Gastroesophageal sphincter (tissue), 4 donors: Measurements from ENCODE around the gene ZNF512. TPM values are rescaled to one million over a fixed set of nuclear protein-coding genes. Genes with fewer than 3 reads are reported as not detected.

ENCODE experiments used
- ATAC-seq: fragments of 150-250 bp; one replicate; pipeline ENCODE4 v1.9.1; 2016; ENCODE audit warnings: mild to moderate bottlenecking, moderate library complexity
- H3K27ac ChIP-seq, 4 donors: fragments of 200-600 bp; sonication (generic) in 3 of 4; 1 replicate in 3 of 4; 2 replicates in 1 of 4; pipeline ENCODE4 v1.5.1; 2016 to 2019
- H3K27me3 ChIP-seq: fragments of 200-600 bp; sonication (generic); one replicate; pipeline ENCODE4 v1.5.1; 2019
- H3K36me3 ChIP-seq, 2 donors: fragments of 200-600 bp; sonication (generic); one replicate each; pipeline ENCODE4 v1.5.1; 2019; ENCODE audit warnings: control low read depth in 1 of 2
- H3K4me1 ChIP-seq, 3 donors: fragments of 200-600 bp; sonication (generic); 1 replicate in 2 of 3; 2 replicates in 1 of 3; pipeline ENCODE4 v1.5.1; 2016 to 2019; ENCODE audit warnings: control low read depth in 2 of 3
- H3K4me3 ChIP-seq, 2 donors: fragments of 200-600 bp; sonication (generic); one replicate each; pipeline ENCODE4 v1.5.1; 2019; ENCODE audit warnings: mild to moderate bottlenecking in 1 of 2, moderate library complexity in 1 of 2
- H3K9me3 ChIP-seq, 3 donors: fragments of 200-600 bp; sonication (generic); one replicate each; pipeline ENCODE4 v1.5.1; 2017 to 2019; ENCODE audit warnings: control low read depth in 2 of 3
- CTCF ChIP-seq, 4 experiments: fragments of 200-600 bp in 2 of 4; fragments of 450-650 bp in 2 of 4; sonication (generic) in 1 of 4; IDR thresholded peaks; one replicate each; pipeline ENCODE4 v1.5.1; 2017 to 2019; ENCODE audit warnings: antibody characterized with exemption in 4 of 4, mild to moderate bottlenecking in 2 of 4, moderate library complexity in 2 of 4
- EP300 ChIP-seq: sonication (generic); formaldehyde crosslinking; IDR thresholded peaks from one replicate; pipeline ENCODE4 v1.6.1; 2017; ENCODE audit warnings: antibody characterized with exemption, mild to moderate bottlenecking
- POLR2A ChIP-seq, 2 donors: fragments of 450-650 bp; IDR thresholded peaks; one replicate each; pipeline ENCODE4 v1.6.1; 2017; ENCODE audit warnings: antibody characterized with exemption in 2 of 2, mild to moderate bottlenecking in 2 of 2, moderate library complexity in 1 of 2
- POLR2AphosphoS5 ChIP-seq: sonication (generic); formaldehyde crosslinking; IDR thresholded peaks from one replicate; pipeline ENCODE4 v1.6.1; 2017; ENCODE audit warnings: antibody characterized with exemption
- WGBS, 2 donors: methylation state at CpG; one replicate each; pipeline ENCODE4 v1.1.5; 2018; ENCODE audit warnings: low coverage in 1 of 2; 5-methylcytosine and 5-hydroxymethylcytosine counted together
- small RNA-seq, 4 donors: library from RNA; depleted of rRNA; stranded (forward); fragments of <200 nt; gene quantifications; one replicate each; pipeline ENCODE3, GENCODE V24; 2016
- total RNA-seq, 4 donors: library from RNA; depleted of rRNA; stranded (reverse); fragments of >200 nt; gene quantifications; one replicate each; pipeline ENCODE4 v1.1.0, GENCODE V29; 2016

ZNF512 gene
- total RNA-seq, 4 donors from 2014 or later: 32.3 to 52.1 (median 44.4) TPM

GRCh38 chr2:27664622-27665363 lies 82.0 kb downstream of the ZNF512 start:
- H3K27me3 ChIP-seq: no peaks in the 10 kb centered on the region
- no peak for ATAC-seq
- TF ChIP-seq CTCF (IDR thresholded peaks at IDR 0.05) (no peak), EP300 (no peak), POLR2AphosphoS5 (no peak), POLR2A (IDR thresholded peaks at IDR 0.05) (no peak)
- peaks cover 4 to 44% (median 11%) of the 10 kb centered on the region in 3 donors for H3K4me1 ChIP-seq
- WGBS, 2 donors: 67 to 93% methylated on average over 3 to 5 of the region's 16 CpGs
- no peaks in the 10 kb centered on the region for H3K9me3 ChIP-seq
- H3K36me3 ChIP-seq: peaks cover 6 to 56% of the 10 kb centered on the region in 2 donors
- peak overlapping the region in 1 of 4 donors; percentile 83 for H3K27ac ChIP-seq
- peak overlapping the region; percentile 88 to 91 for H3K4me3 ChIP-seq

GRCh38 chr2:27667446-27667845 lies 84.6 kb downstream of the ZNF512 start:
- no peaks in the 10 kb centered on the region for H3K27me3 ChIP-seq
- no peak overlapping the region for H3K27ac ChIP-seq
- TF ChIP-seq POLR2AphosphoS5: no peak
- no peak for TF ChIP-seq POLR2A (IDR thresholded peaks at IDR 0.05)
- no peak for TF ChIP-seq CTCF (IDR thresholded peaks at IDR 0.05)
- no peak for TF ChIP-seq EP300
- WGBS, 2 donors: 56 to 74% methylated on average over 1 of the region's 1 CpG
- no peak overlapping the region for H3K4me3 ChIP-seq
- H3K4me1 ChIP-seq: peaks cover 3 to 35% (median 10%) of the 10 kb centered on the region in 3 donors
- no peak for ATAC-seq
- peaks cover 6 to 59% of the 10 kb centered on the region in 2 donors for H3K36me3 ChIP-seq
- H3K9me3 ChIP-seq: no peaks in the 10 kb centered on the region

GRCh38 chr2:27671235-27671634 lies 88.4 kb downstream of the ZNF512 start:
- peaks cover 0 to 8% (median 0%) of the 10 kb centered on the region in 3 donors for H3K4me1 ChIP-seq
- no peaks in the 10 kb centered on the region for H3K9me3 ChIP-seq
- TF ChIP-seq EP300 (no peak), CTCF (IDR thresholded peaks at IDR 0.05) (no peak), POLR2AphosphoS5 (no peak), POLR2A (IDR thresholded peaks at IDR 0.05) (no peak)
- H3K27ac ChIP-seq: no peak overlapping the region
- no peak for ATAC-seq
- no peaks in the 10 kb centered on the region for H3K27me3 ChIP-seq
- H3K4me3 ChIP-seq: no peak overlapping the region
- H3K36me3 ChIP-seq: peaks cover 12 to 95% of the 10 kb centered on the region in 2 donors
- 71 to 77% methylated on average over 1 to 4 of the region's 4 CpGs for WGBS, 2 donors

Small RNAs within 50 kb of the gene (small RNA-seq; reads per million reads assigned to genes)
- 0 reads per million in 4 donors for gene RF00340

Other genes with a start within 250 kb of the ZNF512 start
- 10 to 100 TPM; 26.2 to 68.5 (median 32.0) TPM for gene GTF3C2, start 226.3 kb upstream of the ZNF512 start, total RNA-seq
- 10 to 100 TPM; 40.8 to 54.9 (median 48.8) TPM for gene EIF2B4, start 212.7 kb upstream of the ZNF512 start, total RNA-seq
- 100 to 1,000 TPM; 104 to 130 (median 118) TPM for gene SNX17, start 212.4 kb upstream of the ZNF512 start, total RNA-seq
- 10 to 100 TPM in 2 of 4 donors, 1 to 10 TPM in 2; 6.6 to 16.3 (median 11.0) TPM for gene ZNF513, start 202.3 kb upstream of the ZNF512 start, total RNA-seq
- gene PPM1G, start 173.5 kb upstream of the ZNF512 start, total RNA-seq: 10 to 100 TPM; 50.2 to 74.2 (median 58.8) TPM
- 10 to 100 TPM; 78.5 to 90.7 (median 89.1) TPM for gene NRBP1, start 154.4 kb upstream of the ZNF512 start, total RNA-seq
- 1 to 10 TPM in 1 of 4 donors, under 1 TPM in 1, not detected in 2; 0.94 to 1.1 TPM for gene KRTCAP3, start 140.7 kb upstream of the ZNF512 start, total RNA-seq
- gene IFT172, start 93.3 kb upstream of the ZNF512 start, total RNA-seq: 10 to 100 TPM; 17.9 to 34.8 (median 30.3) TPM
- 10 to 100 TPM in 2 of 4 donors, 1 to 10 TPM in 2; 7.0 to 11.7 (median 9.9) TPM for gene FNDC4, start 87.8 kb upstream of the ZNF512 start, total RNA-seq
- gene GCKR, start 86.2 kb upstream of the ZNF512 start, total RNA-seq: under 1 TPM in 1 of 4 donors, not detected in 3; 0.58 TPM
- 10 to 100 TPM in 1 of 4 donors, 1 to 10 TPM in 3; 3.1 to 14.0 (median 5.0) TPM for gene CCDC121, start 46.0 kb downstream of the ZNF512 start, total RNA-seq
- 10 to 100 TPM; 20.9 to 34.5 (median 21.4) TPM for gene GPN1, start 46.0 kb downstream of the ZNF512 start, total RNA-seq
- 10 to 100 TPM; 15.1 to 31.9 (median 25.6) TPM for gene SUPT7L, start 80.6 kb downstream of the ZNF512 start, total RNA-seq
- 10 to 100 TPM; 18.1 to 23.5 (median 21.4) TPM for gene SLC4A1AP, start 80.8 kb downstream of the ZNF512 start, total RNA-seq
- 100 to 1,000 TPM; 216 to 448 (median 360) TPM for gene MRPL33, start 188.7 kb downstream of the ZNF512 start, total RNA-seq